GM18508 (cell line): ENCODE data around the gene IRX4.

Experiments used
- ATAC-seq: cut with Tn5 transposase; IDR thresholded peaks from one replicate; pipeline ENCODE4 v1.9.1; 2021; ENCODE audit warnings: moderate number of reproducible peaks; ENCODE audit not compliant: insufficient read depth, unreplicated experiment

The IRX4 gene

DNA sequence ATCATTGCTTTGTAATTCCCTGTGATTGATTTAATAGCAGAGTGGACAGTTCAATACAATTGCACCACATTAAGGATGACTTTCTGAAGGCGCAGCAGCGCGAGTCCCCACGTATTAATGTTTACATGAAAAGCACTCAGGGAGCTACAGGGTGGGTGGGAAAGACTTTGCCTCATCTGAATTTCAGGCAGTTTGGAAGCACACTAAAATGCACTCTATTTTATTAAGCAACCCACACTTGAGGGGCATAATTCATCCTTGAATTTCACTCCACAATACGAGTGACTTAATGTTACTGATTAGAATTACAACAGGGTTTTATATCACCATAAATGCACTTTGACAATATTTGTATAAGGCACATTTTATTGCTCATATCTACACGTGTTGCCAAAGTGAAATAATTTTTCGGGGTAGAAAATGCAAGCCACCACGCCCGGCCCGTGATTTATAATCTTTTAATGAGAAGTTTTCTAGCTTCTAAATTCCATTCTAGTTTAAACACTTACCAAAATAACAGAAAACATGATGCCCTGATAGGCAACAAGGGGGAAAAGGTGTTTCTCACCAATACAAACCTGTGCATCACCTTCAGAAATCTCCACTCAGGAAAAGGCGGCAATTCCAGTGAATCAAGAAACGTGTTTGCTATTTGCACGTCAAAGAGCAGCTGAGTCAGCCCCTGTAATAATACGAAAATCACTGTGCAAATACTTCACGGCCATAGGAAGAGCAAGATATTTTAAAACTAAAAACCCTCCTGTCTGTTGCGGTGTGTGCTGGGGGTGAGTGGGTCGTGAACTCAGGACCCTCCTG is 40.5 kb downstream of the IRX4 start:
- ATAC-seq = no peak

DNA sequence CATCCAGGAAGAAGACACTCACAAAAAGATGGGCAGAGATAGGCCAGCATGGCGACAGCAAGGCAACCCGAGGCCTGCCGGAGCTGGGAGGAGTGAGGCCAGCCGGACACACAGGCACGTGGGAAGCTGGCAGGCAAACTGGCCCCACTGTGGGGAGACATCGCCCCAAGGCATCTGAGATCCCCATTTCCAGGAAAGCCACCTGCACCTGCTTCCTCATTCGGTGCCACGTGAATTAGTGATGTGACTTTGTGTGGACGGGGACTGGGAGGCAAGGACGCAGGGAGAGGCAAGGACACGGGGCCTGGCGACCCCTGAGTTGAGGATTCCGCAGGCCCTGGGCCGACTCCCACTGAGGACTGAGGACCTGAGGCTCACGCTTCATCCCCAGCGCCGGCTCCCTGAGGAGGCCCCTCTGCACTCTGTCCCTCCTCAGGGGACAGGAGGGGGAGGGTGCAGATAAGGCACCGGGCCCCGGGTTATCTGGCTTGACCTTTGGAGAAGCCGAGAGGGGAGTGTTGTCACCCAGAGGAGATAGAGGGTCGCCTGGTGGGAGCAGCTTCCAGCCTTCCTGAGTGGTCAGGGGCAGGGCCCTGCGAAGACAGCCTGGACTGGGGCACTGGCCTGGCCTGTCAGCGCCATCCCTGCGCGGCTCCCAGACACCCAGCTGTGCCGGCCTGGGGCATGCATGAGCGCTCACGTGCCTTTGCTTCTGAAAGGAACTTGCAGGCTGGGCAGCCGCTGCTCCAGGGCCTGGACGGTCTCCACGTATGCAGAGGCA is 41.8 kb downstream of the IRX4 start:
- no peak for ATAC-seq

DNA sequence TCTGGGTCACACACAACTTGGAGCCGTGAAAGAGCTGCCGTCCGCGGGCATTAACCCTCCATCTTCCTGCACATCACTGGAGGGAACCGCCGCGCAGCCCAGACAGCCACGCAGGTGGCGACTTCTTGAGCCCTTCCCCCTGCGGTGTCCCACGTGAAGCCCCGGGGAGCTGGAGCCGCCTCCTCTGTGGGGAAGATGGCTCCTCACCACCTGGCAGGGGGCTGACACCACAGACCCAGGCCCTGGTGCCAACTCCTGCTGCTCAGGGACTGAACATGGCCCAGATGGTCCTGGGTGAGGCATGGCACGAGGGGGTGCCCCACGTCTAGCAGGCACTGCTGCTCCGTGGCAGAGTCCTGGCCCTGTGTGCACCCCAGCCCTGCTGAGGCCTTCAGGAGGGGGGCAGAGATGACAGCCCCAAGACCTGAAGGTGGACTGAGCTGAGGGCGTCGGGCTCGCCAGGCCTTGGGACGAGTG is 42.6 kb downstream of the IRX4 start:
- ATAC-seq = no peak

DNA sequence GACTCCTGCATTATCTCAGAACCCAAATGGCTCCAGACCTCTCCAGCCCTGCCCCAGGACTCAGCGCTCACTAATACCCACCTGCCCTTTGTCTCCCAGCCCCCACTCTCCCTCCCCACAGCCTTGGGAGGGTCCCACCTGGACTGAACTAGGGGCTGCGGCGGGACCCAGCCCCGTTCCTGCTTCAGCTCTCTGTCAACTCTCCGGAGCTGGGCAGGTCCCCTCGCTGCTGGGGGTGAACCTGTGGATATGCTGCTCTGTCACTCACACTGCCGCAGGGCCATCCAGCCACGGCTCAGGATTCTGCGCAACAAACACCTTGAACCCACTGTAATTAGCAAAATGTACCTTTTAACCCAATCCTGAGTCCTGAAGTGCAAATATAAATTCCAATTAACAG is 44.7 kb downstream of the IRX4 start:
- ATAC-seq = no peak

DNA sequence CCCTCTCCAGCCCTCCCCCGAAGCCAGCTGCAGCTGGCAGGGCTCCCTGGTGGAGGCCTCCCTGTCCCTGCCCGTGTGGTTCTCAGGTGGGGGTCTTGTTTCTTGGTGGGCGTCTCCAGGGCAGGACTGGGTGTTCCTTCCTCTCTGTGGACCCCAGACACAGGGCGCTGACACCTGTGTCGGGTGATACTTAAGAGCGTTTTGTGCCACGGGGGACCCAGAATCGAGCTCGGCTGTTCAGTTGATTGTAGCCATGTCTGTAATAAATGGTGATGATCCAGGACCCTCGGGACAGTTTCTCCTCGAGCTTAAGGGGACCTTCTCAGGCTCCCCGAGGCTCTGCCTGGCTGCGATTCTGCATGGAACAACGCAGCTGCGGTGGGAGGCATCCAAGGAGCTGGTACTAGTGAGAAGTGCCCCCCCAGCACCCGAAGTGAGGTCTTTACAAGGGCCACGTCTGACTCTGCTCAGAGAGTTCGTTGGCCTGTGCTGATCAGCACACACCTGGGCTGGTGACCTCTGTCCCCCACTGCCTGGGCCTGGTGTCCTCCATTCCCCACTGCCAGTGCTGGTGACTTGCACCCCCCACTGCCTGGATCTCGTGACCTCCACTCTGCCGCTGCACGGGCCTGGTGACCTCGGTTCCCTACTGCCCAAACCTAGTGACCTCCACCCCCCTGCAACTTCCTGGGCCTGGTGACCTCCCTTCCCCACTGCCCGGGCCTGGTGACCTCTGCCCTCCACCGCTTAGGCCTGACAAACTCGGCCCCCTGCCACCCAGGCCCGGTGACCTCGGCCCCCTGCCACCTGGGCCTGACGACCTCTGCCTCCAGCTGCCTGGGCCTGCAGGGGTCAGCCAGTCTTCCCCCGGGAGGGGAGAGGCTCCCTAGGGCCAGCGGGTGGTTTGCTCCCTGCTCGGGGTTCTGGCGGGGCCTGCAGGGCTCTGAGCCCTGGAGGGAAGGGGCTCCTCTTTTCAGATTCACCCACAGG is 45.5 kb downstream of the IRX4 start:
- ATAC-seq = no peak

DNA sequence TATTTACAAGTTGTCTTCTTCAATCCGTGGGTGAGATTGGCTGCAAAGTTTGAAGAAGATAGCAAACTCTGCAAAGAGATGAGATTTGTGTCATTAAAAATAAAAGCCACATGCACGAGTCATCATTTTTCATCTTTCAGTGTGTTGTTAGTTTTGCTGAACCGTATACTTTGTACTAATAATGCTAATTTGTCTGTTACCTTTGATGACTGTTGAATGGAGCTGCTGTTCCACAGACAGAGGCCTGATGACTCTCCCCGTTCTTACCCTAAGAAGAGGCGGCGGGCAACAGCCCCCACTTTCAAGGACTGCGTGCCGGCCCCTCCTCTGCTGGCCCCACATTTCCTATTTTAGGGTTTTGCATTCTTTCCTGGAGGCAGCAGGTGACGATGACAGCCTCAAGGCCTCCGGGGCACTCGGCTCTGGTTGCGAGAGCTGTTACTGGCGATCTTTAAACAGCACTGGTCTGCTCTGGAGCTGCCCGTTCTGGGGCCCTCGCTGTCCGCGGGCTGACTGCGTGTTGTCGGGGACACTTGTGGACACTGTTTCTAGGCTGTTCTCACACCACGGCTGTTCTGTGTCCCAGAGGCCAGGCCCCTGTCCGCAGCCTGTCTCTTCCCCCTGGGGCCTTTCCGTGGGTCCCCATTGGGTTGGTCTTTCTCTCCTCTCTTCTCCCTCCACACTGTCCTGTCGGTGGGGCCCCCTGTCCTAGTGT is 46.4 kb downstream of the IRX4 start:
- ATAC-seq = no peak

DNA sequence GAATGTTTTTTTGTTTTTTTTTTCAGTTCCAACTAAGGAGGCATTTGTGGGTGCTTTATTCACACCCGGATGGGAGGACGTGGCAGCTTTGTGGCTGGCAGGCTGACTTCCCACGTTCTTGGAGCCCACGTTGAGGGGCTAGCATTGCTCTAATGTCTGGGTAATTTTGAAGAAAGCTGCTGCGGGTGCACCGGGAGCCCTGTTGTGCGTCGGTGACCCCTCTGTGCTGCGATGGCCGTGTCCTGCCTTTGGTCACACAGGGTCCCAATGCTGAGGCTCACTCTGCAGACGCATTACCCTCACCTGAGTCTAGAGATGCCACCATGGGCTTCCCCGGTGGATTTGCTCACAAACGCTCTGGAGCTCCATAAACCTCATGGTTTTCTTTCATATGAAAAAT is 47.3 kb downstream of the IRX4 start:
- no peak for ATAC-seq

DNA sequence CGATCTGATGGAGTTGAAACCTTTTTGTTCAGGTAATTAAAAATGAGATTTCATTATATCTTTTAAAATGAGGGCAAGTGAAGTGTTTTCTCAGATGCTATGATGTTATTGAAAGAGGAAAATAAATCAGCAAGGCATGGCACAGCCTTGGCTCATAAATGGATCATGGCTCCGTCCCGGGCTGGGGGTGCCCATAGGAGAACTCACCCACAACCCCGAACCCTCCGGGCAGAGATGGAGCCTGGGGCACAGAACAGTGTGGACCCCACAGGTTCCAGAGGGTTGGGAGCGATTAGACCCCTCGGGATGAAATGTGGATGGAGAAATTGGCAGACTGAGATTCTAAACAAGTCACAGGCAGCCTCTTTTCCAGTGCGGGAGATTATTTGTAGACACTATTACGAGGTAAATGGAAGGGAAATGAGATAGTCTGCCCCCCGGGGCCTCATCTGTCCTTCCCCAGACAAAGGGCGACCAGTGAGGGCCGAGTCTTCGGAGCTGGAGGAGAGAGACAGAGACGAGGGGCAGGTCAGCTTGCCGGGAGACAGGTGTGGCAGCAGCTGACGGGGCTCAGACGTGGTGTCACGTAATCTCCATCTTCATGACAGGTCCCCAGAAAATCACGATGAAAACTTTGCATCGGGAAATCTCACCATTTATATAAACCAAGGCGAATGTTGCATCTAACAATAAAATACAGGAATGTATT is 47.9 kb downstream of the IRX4 start:
- no peak for ATAC-seq

DNA sequence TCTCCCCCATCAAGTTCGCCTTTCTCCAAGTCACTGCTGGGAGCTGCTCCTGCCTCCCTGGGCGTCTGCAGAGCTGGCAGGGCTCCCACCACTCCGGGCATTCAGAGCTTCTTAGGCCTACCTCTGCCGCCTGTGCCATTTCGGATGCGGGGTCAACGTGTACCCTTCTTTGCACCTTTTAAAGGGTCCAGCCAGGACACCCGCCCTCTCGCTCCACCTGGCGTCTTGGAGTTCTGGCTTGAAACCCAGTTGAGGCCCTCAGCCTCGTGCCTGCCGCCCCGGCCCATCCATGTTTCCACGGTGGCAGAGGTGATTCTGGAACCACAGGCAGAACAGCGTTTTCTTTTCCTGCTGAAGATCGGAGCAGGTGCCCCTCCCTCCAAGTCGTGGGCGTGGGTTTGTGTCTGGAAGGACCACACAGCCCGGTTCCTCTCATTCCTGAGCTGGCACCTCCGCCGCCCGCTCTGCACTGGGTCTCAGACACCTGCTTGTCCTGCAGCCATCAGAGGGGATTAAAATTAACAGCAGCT is 48.6 kb downstream of the IRX4 start:
- no peak for ATAC-seq

DNA sequence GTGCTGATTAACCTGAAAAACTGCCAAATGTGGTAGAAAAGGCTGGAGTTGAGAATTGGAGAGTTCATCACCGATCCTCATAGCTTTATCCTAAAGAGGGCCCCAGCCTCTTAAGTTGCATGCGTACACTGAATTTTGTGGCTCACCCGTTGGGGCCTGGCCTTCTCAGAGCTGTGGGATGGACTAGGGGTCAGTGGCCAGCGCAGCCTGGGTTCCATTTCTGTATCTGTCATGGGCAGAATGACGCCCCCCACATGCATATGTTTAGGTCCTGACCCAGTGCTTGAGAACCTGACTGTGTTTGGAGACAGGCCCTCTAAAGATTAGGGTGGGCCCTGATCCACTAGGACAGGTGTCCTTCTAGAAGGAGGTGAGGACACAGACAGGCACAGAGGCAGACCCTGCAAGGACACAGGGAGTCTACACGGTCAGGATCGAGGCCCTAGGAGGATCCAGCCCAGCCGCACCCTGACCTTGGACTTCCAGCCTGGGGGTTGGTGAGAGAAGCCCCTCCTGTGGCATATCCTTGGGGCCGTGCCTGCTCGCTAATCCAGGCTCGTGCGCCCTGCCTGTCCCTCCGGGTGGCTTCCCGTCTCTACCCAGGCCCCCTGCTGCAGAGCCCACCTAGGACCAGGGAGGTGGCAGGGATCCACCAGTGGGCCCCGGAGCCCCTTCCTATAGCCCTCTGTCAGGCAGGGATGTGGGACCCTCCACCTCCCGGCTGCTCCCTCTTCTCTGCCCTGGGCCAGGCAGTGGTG is 49.3 kb downstream of the IRX4 start:
- no peak for ATAC-seq

DNA sequence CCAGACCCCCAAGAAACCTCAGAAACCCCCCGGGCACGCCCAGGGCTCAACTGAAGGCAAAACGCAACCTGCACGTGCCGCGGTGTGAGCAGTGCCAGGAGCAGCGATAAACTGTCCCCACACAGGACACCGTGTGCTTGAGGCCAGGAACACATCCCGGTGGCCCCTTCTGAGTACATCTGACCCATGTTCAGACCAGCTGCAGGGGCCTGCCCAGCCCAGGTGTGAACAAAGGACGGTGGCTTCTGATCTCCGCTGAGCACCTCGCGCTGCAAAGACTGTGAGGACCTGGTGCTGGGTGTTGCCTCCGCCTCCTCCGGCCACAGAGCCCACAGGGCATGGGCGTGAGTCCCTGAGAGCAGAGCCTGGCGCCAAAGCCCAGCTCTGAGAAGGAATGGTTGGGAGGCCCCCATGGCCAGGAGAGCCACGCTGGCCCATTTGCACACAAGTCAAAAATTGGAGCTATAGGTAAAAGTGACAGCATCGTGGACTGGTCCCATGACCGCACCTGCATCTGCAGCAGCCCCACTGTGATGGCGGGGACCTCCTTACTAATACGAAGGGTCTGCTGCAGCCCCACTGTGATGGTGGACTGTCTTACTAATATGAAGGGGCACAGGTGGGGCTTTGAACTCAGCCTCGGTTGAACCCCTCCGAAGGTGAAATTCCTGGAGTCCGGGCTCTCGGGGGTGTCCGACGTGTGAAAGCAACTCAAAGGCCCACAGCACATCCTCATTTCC is 50.0 kb downstream of the IRX4 start:
- no peak for ATAC-seq

DNA sequence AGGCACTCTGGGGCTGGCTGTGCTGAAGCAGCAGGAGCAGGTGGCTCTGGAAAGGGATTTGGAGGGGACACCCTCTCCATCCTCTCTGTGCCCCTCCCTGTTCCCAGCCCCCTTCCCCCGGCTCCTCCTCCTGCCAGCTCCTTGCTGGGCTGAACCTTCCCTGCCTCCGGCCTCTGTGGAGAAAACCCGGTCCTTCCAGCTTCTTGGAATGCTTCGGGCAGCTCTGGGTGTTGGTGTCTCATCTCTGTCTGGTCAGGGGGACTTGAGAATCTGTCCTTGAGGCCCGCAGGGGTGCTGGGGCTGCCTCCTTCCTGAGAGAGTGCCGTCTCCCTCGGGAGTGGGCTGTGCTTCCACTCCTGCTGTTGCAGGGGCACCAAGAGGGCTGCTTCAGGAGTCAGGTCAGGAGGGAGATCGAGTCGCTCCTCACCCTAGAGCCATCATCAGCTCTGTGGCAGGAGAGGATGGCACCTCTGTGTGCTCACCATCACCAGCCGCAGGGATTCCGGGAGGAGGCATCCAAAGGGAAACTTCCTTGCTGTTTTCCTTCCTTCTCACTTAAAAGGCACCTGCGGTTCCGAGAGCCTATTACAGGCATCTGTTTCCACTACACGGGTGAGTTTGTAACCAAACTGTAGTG is 50.9 kb downstream of the IRX4 start:
- no peak for ATAC-seq

DNA sequence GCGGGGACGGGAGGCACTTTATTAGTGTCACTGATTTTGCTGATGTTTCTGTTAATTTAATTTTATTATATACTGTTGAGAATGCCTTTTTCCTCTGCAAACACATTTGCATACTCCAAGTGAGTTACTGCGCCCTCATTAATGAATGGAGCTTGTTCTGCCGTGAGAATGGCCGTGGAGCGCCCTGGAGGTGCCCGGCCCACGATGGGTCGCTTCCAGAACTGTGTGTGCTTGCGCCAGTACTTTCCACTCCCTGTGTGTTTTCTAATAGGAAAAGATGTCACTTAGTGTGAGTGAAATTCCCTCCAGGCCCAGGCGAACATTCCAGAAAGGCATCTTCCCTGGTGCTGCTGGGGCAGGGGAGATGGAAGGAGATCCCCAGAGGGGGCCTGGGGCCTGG is 51.5 kb downstream of the IRX4 start:
- ATAC-seq = no peak

DNA sequence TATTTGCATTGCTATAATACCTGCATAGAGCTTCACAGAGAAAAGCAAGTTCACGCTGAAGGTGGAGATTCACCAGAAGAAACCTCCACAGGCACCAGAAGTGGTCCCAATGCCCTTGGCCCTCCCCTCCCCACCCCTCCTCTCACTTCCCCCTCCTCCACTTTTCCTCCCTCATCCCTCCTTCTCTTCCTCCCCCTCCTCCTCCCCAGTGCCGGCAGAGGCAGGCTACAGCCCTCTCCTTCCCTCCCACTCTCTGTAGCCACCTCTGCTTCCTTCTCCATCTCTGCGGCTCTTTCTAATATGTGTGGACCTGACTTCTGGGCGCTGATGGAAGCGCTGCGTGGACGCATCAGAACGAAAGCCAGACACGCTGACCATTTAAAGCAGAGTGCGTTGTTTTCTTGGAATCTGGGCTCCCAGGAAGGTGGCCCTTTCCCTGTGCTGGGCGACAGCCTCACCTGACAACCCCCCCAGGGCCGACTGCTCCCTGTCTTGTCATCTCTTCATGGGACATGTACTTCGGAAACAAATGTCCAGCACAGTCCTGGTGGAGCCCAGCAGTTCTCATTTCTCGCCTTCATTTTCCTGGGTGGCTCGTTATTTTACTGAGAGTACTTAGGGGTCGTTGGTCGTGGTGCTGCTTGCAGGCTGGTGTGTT is 52.0 kb downstream of the IRX4 start:
- no peak for ATAC-seq

DNA sequence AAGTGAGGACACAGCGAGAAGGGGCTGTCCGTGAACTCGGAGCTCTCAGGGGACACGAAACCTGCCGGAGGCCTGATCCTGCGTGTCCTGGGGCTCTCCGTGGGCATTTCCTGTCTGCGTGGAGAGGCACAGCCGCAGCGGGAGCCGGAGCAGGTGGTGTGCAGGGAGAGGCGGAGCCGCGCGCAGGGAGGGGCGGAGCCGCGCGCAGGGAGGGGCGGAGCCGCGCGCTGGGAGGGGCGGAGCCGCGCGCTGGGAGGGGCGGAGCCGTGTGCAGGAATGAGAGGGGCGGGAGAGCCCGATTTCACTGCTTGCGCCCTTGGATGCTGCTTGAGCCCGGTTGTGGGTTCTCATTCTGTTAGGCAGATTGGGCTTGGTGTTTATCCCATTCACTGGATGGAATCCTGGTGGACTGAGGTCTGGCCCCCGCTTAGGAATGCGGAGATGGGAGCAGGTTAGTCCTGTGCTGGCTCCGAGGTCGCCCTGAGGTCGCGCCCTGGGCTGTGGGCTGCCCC is 54.8 kb downstream of the IRX4 start:
- no peak for ATAC-seq
